Measurements from ENCODE around the gene PLCL1. TPM values are rescaled to one million over a fixed set of nuclear protein-coding genes. Genes with fewer than 3 reads are reported as not detected.

PLCL1 gene
- total and polyA plus RNA-seq, 8 donors = 0.93 to 28.7 (median 3.1) TPM

GRCh38 chr2:197911667-197912066, 107.3 kb downstream of the PLCL1 start:
- Histone ChIP-seq H3K9me3 (no peaks in the 10 kb centered on the region), H3K36me3 (no peaks in the 10 kb centered on the region), H3K27me3 (no peaks in the 10 kb centered on the region), H3K4me3 (no peak overlapping the region), H3K4me1 (peaks cover 0 to 26% (median 11%) of the 10 kb centered on the region in 4 donors), H3K27ac (no peak overlapping the region)
- WGBS, 5 donors = 65 to 92% (median 69%) methylated on average over 3 of the region's 3 CpGs
- TF ChIP-seq, protein P1, sequence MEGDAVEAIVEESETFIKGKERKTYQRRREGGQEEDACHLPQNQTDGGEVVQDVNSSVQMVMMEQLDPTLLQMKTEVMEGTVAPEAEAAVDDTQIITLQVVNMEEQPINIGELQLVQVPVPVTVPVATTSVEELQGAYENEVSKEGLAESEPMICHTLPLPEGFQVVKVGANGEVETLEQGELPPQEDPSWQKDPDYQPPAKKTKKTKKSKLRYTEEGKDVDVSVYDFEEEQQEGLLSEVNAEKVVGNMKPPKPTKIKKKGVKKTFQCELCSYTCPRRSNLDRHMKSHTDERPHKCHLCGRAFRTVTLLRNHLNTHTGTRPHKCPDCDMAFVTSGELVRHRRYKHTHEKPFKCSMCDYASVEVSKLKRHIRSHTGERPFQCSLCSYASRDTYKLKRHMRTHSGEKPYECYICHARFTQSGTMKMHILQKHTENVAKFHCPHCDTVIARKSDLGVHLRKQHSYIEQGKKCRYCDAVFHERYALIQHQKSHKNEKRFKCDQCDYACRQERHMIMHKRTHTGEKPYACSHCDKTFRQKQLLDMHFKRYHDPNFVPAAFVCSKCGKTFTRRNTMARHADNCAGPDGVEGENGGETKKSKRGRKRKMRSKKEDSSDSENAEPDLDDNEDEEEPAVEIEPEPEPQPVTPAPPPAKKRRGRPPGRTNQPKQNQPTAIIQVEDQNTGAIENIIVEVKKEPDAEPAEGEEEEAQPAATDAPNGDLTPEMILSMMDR (IDR thresholded peaks at IDR 0.05) = no peak
- no peak for TF ChIP-seq POLR2A (IDR thresholded peaks at IDR 0.05)
- TF ChIP-seq EP300 (IDR thresholded peaks at IDR 0.05) = no peak
- no peak for TF ChIP-seq POLR2AphosphoS5 (IDR thresholded peaks at IDR 0.05)
- DNase-seq = no peak
- intact Hi-C loops (cut with DNase I; ENCODE audit: low total_unique reads) = no loop called here

GRCh38 chr2:197913084-197913483, 108.7 kb downstream of the PLCL1 start:
- no peak overlapping the region for H3K4me3 ChIP-seq
- H3K4me1 ChIP-seq = peaks cover 0 to 26% (median 11%) of the 10 kb centered on the region in 4 donors
- no peak for TF ChIP-seq POLR2A (IDR thresholded peaks at IDR 0.05)
- no peak for TF ChIP-seq POLR2AphosphoS5 (IDR thresholded peaks at IDR 0.05)
- TF ChIP-seq, protein P1 (IDR thresholded peaks at IDR 0.05) = no peak
- TF ChIP-seq EP300 (IDR thresholded peaks at IDR 0.05) = no peak
- H3K36me3 ChIP-seq = no peaks in the 10 kb centered on the region
- 52 to 72% (median 65%) methylated on average over 3 of the region's 3 CpGs for WGBS, 5 donors
- H3K27me3 ChIP-seq = no peaks in the 10 kb centered on the region
- intact Hi-C loops (cut with DNase I; ENCODE audit: low total_unique reads) = no loop called here
- DNase-seq = peak in 1 of 2 donors; percentile 26
- no peaks in the 10 kb centered on the region for H3K9me3 ChIP-seq
- H3K27ac ChIP-seq = no peak overlapping the region

DNA sequence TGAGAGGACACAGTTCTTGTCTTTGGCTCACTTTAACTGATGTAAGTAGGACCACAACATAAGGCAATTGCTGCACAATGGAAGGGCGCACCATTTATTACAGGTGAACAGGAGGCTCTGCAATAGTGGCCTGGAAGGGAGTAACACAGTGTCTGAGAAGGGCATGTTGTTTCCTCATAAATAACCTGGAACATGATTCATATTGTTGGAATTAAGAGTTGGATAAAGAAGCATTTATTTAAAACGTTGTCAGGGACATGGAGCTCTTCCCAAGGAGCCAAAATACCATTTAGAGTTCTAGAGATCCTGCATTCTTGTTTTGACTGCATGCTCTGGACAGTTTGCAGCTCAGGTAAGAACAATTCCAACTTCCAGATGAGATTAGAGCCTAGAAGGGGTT, 110.4 kb downstream of the PLCL1 start:
- H3K27ac ChIP-seq = no peak overlapping the region
- intact Hi-C loops (cut with DNase I; ENCODE audit: low total_unique reads) = no loop called here
- no peak overlapping the region for H3K4me3 ChIP-seq
- 57 to 67% (median 60%) methylated on average over 2 of the region's 2 CpGs for WGBS, 5 donors
- H3K4me1 ChIP-seq = peaks cover 0 to 20% (median 5%) of the 10 kb centered on the region in 4 donors
- H3K36me3 ChIP-seq = no peaks in the 10 kb centered on the region
- DNase-seq = no peak
- no peaks in the 10 kb centered on the region for H3K27me3 ChIP-seq
- H3K9me3 ChIP-seq = no peaks in the 10 kb centered on the region
- TF ChIP-seq POLR2A (IDR thresholded peaks at IDR 0.05) = no peak
- no peak for TF ChIP-seq POLR2AphosphoS5 (IDR thresholded peaks at IDR 0.05)
- TF ChIP-seq, protein P1 (IDR thresholded peaks at IDR 0.05) = no peak
- TF ChIP-seq EP300 (IDR thresholded peaks at IDR 0.05) = no peak

DNA sequence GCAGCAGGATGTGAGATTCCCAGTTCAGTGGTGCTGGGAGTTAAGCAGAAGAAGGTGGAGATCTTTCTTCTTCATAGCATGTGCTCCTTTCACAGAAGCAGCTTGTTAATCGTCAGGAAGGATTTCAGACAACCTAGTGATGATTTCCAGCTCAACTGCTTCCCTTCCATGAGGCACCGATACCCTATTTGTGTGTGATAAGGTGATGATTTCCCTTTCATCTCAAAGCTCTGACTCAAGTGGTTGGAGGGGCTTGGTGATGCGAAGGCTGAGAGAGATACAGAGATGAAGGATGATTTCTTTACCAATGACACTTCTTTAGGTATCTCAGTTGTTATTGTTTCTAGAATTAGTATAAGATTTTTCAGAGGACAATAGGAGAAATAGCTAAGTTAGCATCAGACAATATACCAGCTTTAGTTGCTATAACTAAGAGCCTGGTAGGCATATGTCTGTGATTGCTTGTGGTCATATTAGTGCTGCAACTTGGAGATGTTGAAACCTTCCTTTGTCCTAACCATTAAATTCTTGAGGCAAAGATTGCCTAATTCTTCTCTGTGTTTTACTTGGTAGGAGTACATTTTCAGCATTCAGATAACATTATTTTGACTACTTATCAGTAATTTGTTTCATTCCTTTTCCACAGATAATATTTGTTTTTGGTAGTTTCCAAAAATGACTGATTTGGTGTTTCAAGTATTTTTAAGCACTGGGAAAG, 111.3 kb downstream of the PLCL1 start:
- no peaks in the 10 kb centered on the region for H3K36me3 ChIP-seq
- intact Hi-C loops (cut with DNase I; ENCODE audit: low total_unique reads) = no loop called here
- peaks cover 0 to 18% (median 3%) of the 10 kb centered on the region in 4 donors for H3K4me1 ChIP-seq
- H3K9me3 ChIP-seq = no peaks in the 10 kb centered on the region
- H3K27me3 ChIP-seq = no peaks in the 10 kb centered on the region
- H3K27ac ChIP-seq = no peak overlapping the region
- no peak overlapping the region for H3K4me3 ChIP-seq
- no peak for TF ChIP-seq EP300 (IDR thresholded peaks at IDR 0.05)
- no peak for TF ChIP-seq POLR2A (IDR thresholded peaks at IDR 0.05)
- TF ChIP-seq, protein P1 (IDR thresholded peaks at IDR 0.05) = no peak
- TF ChIP-seq POLR2AphosphoS5 (IDR thresholded peaks at IDR 0.05) = no peak
- 61 to 81% (median 71%) methylated on average over 3 of the region's 3 CpGs for WGBS, 5 donors
- DNase-seq = no peak
